Measurements from ENCODE around the gene PHLDA3.

PHLDA3 gene

GRCh38 chr1:201506557-201507359 is 37.8 kb upstream of the PHLDA3 start, which contains the start of gene CSRP1:
Gene CSRP1 (minus strand): TSS chr1:201507123. CDS start chr1:201496303, 10,820 bp downstream.
- peak; percentile 96 for DNase-seq (ENCODE audit: low spot score)
- no peak for TF ChIP-seq CTCF (IDR thresholded peaks at IDR 0.05; ENCODE audit: extremely low read depth, missing control alignments)

GRCh38 chr1:201506092-201506491 is 37.1 kb upstream of the PHLDA3 start:
- TF ChIP-seq CTCF (IDR thresholded peaks at IDR 0.05; ENCODE audit: extremely low read depth, missing control alignments) = no peak
- no peak for DNase-seq (ENCODE audit: low spot score)

DNA sequence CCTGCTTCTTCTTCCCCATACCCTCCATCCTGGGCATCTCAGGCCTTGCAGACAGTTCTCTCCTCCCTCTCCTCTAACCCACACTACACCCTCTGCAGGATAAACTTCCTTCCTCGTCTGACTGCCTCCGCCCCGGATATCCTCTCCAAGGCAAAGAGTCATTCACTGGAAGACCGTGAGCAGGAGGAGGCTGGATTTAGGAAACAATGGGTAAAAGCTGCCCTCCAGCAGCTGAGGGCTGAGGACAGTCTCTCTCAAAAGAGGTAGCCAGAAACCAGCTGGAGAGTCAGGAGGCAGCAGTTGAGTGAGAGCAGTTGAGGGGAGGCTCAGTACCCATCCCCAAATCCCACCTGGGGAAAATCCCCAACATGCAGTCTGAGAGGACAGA is 36.5 kb upstream of the PHLDA3 start:
- DNase-seq (ENCODE audit: low spot score) = no peak
- no peak for TF ChIP-seq CTCF (IDR thresholded peaks at IDR 0.05; ENCODE audit: extremely low read depth, missing control alignments)

DNA sequence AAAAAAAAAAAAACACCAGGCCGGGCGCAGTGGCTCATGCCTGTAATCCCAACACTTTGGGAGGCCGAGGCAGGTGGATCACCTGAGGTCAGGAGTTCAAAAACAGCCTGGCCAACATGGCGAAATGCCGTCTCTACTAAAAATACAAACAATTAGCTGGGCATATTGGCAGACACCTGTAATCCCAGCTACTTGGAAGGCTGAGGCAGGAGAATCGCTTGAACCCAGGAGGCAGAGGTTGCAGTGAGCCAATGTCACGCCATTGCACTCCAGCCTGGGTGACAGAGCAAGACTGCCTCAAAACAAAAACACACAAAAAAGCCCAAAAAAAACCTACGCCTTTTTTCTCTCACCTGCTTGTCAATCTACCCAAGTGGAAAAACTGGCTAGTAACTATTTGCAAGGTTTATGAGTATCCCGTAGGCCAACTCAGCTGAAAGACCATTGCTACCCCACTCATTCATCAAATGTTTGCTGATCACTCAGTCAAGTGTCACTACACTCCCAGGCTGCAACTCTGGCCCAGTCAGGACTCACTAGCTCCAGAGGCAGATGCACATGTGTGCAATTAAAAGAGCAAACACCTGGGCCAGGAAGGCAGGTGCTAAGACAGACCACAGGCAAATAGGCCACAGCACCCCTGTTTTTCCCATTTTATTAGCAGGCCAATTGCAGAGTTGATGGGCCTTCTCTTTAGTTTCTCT is 36.0 kb upstream of the PHLDA3 start:
- no peak for DNase-seq (ENCODE audit: low spot score)
- no peak for TF ChIP-seq CTCF (IDR thresholded peaks at IDR 0.05; ENCODE audit: extremely low read depth, missing control alignments)

DNA sequence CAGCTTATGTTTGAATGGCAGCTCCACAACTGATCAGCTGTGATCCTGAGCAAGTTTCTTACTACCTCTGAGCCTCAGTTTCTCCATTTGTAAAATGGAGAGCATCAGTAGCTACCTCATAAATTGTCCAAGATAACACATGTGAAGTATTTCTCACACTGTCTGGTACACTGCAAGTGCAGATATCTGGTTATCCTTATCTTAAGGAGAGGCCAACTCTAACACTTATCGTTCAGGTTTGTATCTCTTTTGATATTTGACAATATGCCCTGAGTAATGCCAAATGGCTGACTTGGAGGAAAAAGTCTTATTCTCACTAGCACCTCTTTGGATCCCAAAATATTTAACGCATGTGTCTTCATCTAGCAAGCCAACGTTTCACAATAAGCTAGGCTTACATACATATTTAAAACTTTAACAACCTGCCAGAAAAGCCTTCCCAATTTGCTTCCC is 35.2 kb upstream of the PHLDA3 start:
- no peak for DNase-seq (ENCODE audit: low spot score)

GRCh38 chr1:201503397-201504176 is 34.6 kb upstream of the PHLDA3 start:
- TF ChIP-seq CTCF (IDR thresholded peaks at IDR 0.05; ENCODE audit: extremely low read depth, missing control alignments) = no peak
- DNase-seq (ENCODE audit: low spot score) = no peak

More for the DNA sequence above, 35.2 kb upstream of the PHLDA3 start:
- no peak for TF ChIP-seq CTCF (IDR thresholded peaks at IDR 0.05; ENCODE audit: extremely low read depth, missing control alignments)
